ENCODE results near the gene CBFA2T3.

Gene CBFA2T3

GRCh38 chr16:89018282-89019158 is 41.5 kb upstream of the CBFA2T3 start:
- TF ChIP-seq SIN3A (IDR thresholded peaks at IDR 0.05; ENCODE audit: borderline replicate concordance, insufficient read depth, low read length) (no peak), TAF1 (IDR thresholded peaks at IDR 0.05; ENCODE audit: borderline replicate concordance, insufficient read depth, low read length) (no peak), FOXP2 (optimal IDR thresholded peaks at IDR 0.05; ENCODE audit: borderline replicate concordance, extremely low read depth, extremely low read length, insufficient read depth) (no peak)

DNA sequence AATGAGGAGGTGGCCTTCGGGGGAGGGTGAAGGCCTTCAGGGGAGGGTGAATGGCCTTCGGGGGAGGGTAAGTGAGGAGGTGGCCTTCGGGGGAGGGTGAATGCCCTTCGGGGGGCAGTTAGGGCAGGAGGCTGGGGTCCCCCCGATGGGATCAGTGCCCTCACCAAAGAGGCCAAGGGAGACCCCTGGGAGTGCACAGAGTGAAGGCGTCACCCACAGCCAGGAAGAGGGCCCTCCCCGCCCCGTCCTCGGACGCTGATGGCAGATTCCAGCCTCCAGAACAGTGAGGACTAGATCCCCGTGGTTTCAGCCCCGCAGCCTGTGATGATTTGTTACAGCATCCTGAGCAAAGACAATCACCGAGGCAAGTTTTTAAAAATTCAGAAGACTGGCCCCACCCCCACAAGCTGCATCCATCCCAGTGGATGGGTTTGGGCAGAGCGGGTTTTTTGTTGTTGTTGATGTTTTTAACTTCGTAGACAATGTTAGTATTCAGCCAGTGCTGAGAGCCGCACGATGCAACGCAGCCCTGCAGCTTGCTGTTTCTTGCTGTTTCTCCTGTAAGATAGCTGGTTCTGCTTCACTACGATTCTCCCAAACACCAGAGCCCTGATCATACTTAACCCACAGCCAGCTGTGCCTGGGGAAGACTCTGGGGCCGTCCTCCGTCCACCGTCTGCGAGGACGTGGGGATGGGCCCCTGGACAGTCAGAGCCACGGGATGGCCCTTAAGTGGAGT is 40.7 kb upstream of the CBFA2T3 start:
- TF ChIP-seq FOXP2 (optimal IDR thresholded peaks at IDR 0.05; ENCODE audit: borderline replicate concordance, extremely low read depth, extremely low read length, insufficient read depth) (no peak), TAF1 (IDR thresholded peaks at IDR 0.05; ENCODE audit: borderline replicate concordance, insufficient read depth, low read length) (no peak), POLR2AphosphoS5 (IDR thresholded peaks at IDR 0.05; ENCODE audit: low read depth, low read length) (no peak), SIN3A (IDR thresholded peaks at IDR 0.05; ENCODE audit: borderline replicate concordance, insufficient read depth, low read length) (no peak)
- TF ChIP-seq, protein P1, sequence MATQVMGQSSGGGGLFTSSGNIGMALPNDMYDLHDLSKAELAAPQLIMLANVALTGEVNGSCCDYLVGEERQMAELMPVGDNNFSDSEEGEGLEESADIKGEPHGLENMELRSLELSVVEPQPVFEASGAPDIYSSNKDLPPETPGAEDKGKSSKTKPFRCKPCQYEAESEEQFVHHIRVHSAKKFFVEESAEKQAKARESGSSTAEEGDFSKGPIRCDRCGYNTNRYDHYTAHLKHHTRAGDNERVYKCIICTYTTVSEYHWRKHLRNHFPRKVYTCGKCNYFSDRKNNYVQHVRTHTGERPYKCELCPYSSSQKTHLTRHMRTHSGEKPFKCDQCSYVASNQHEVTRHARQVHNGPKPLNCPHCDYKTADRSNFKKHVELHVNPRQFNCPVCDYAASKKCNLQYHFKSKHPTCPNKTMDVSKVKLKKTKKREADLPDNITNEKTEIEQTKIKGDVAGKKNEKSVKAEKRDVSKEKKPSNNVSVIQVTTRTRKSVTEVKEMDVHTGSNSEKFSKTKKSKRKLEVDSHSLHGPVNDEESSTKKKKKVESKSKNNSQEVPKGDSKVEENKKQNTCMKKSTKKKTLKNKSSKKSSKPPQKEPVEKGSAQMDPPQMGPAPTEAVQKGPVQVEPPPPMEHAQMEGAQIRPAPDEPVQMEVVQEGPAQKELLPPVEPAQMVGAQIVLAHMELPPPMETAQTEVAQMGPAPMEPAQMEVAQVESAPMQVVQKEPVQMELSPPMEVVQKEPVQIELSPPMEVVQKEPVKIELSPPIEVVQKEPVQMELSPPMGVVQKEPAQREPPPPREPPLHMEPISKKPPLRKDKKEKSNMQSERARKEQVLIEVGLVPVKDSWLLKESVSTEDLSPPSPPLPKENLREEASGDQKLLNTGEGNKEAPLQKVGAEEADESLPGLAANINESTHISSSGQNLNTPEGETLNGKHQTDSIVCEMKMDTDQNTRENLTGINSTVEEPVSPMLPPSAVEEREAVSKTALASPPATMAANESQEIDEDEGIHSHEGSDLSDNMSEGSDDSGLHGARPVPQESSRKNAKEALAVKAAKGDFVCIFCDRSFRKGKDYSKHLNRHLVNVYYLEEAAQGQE (IDR thresholded peaks at IDR 0.05; ENCODE audit: insufficient read depth in 1 of 2, low read depth in 2 of 2, low read length in 2 of 2) = no peak

- no peak for TF ChIP-seq POLR2AphosphoS5 (IDR thresholded peaks at IDR 0.05; ENCODE audit: low read depth, low read length)
- TF ChIP-seq SIN3A (IDR thresholded peaks at IDR 0.05; ENCODE audit: borderline replicate concordance, insufficient read depth, low read length) = no peak
- TF ChIP-seq, protein P1 (IDR thresholded peaks at IDR 0.05; ENCODE audit: insufficient read depth in 1 of 2, low read depth in 2 of 2, low read length in 2 of 2) = no peak
- no peak for TF ChIP-seq FOXP2 (optimal IDR thresholded peaks at IDR 0.05; ENCODE audit: borderline replicate concordance, extremely low read depth, extremely low read length, insufficient read depth)
- TF ChIP-seq TAF1 (IDR thresholded peaks at IDR 0.05; ENCODE audit: borderline replicate concordance, insufficient read depth, low read length) = no peak
These were observed 38.4 kb upstream of the CBFA2T3 start for GRCh38 chr16:89015271-89015859.

GRCh38 chr16:89014403-89015230 is 37.6 kb upstream of the CBFA2T3 start:
- TF ChIP-seq TAF1 (IDR thresholded peaks at IDR 0.05; ENCODE audit: borderline replicate concordance, insufficient read depth, low read length) (no peak), POLR2AphosphoS5 (IDR thresholded peaks at IDR 0.05; ENCODE audit: low read depth, low read length) (no peak), FOXP2 (optimal IDR thresholded peaks at IDR 0.05; ENCODE audit: borderline replicate concordance, extremely low read depth, extremely low read length, insufficient read depth) (no peak), SIN3A (IDR thresholded peaks at IDR 0.05; ENCODE audit: borderline replicate concordance, insufficient read depth, low read length) (no peak)
- TF ChIP-seq, protein P1 (IDR thresholded peaks at IDR 0.05; ENCODE audit: insufficient read depth in 1 of 2, low read depth in 2 of 2, low read length in 2 of 2) = no peak
